HG02938 (cell line): ENCODE measurements around the gene BACH2.
"Not testable (repeated sequence)": the region's sequence is repeated elsewhere in the genome, so short reads cannot be mapped to it uniquely, and the experiment has no call there.

ENCODE experiments used
- ATAC-seq: cut with Tn5 transposase; IDR thresholded peaks from one replicate; pipeline ENCODE4 v1.9.1; 2021; ENCODE audit warnings: mild to moderate bottlenecking, moderate library complexity; ENCODE audit not compliant: unreplicated experiment

Gene BACH2

GRCh38 chr6:89979481-89980119, 317.0 kb downstream of the BACH2 start:
- no peak for ATAC-seq

- ATAC-seq: no peak
Measured at GRCh38 chr6:89978749-89979145, 317.9 kb downstream of the BACH2 start.

GRCh38 chr6:89977808-89978748, 318.6 kb downstream of the BACH2 start:
- no peak for ATAC-seq

GRCh38 chr6:89976694-89977020, 320.0 kb downstream of the BACH2 start:
- no peak for ATAC-seq

GRCh38 chr6:89975991-89976693, 320.5 kb downstream of the BACH2 start:
- ATAC-seq: no peak

- ATAC-seq: no peak
Measured at GRCh38 chr6:89975366-89975765, 321.3 kb downstream of the BACH2 start.

- ATAC-seq: no peak
Measured at GRCh38 chr6:89974834-89975233, 321.8 kb downstream of the BACH2 start.

GRCh38 chr6:89972025-89972381, 324.6 kb downstream of the BACH2 start:
- no peak for ATAC-seq

GRCh38 chr6:89971338-89972024, 325.2 kb downstream of the BACH2 start:
- ATAC-seq: not testable (repeated sequence)

GRCh38 chr6:89970609-89971337, 325.9 kb downstream of the BACH2 start:
- no peak for ATAC-seq

GRCh38 chr6:89970072-89970471, 326.6 kb downstream of the BACH2 start:
- ATAC-seq: no peak

- ATAC-seq: no peak
Measured at GRCh38 chr6:89966913-89967312, 329.7 kb downstream of the BACH2 start.

- no peak for ATAC-seq
Measured at GRCh38 chr6:89966228-89966544, 330.5 kb downstream of the BACH2 start.

- ATAC-seq: no peak
Measured at GRCh38 chr6:89965441-89966227, 331.0 kb downstream of the BACH2 start.

GRCh38 chr6:89963391-89963790, 333.3 kb downstream of the BACH2 start:
- no peak for ATAC-seq

GRCh38 chr6:89961481-89961880, 335.2 kb downstream of the BACH2 start:
- no peak for ATAC-seq

GRCh38 chr6:89959883-89960282, 336.8 kb downstream of the BACH2 start:
- no peak for ATAC-seq

- ATAC-seq: no peak
Measured at GRCh38 chr6:89956182-89956581, 340.5 kb downstream of the BACH2 start.

GRCh38 chr6:89955364-89955763, 341.3 kb downstream of the BACH2 start:
- ATAC-seq: no peak

GRCh38 chr6:89954721-89955148, 341.9 kb downstream of the BACH2 start:
- no peak for ATAC-seq
